Astrocyte (in vitro differentiated cells and primary cell): ENCODE results near the gene LCLAT1. TPM values are rescaled to one million over a fixed set of nuclear protein-coding genes. Genes with fewer than 3 reads are reported as not detected.

Experiments used
- DNase-seq: peaks from one replicate; pipeline ENCODE4 v3.0.0-alpha.2; 2010; ENCODE audit warnings: low read depth
- FAIRE-seq: peaks from 2 replicates; lab custom pipeline; 2011; peaks lifted over from hg19 to GRCh38; lab: Jason Lieb, UNC
- H2AFZ ChIP-seq: 2 replicates; pipeline ENCODE4 v1.6.0; 2012; ENCODE audit warnings: low read depth, low read length, inconsistent platforms
- H3K27ac ChIP-seq: 2 replicates; pipeline ENCODE4 v1.5.1; 2011; ENCODE audit warnings: low read depth, low read length, inconsistent platforms
- H3K27me3 ChIP-seq: 2 replicates; pipeline ENCODE4 v1.6.0; 2011; ENCODE audit warnings: low read length, inconsistent platforms; ENCODE audit not compliant: insufficient read depth
- H3K36me3 ChIP-seq: 2 replicates; pipeline ENCODE4 v1.5.1; 2011; ENCODE audit warnings: low read length, inconsistent platforms; ENCODE audit not compliant: insufficient read depth
- H3K4me1 ChIP-seq: 2 replicates; pipeline ENCODE4 v1.5.1; 2011; ENCODE audit warnings: low read length, inconsistent platforms; ENCODE audit not compliant: insufficient read depth
- H3K4me2 ChIP-seq: 2 replicates; pipeline ENCODE4 v1.6.0; 2012; ENCODE audit warnings: low read length, inconsistent platforms
- H3K4me3 ChIP-seq: 2 replicates; pipeline ENCODE4 v1.5.1; 2011; ENCODE audit warnings: low read depth, mild to moderate bottlenecking, low read length, inconsistent platforms; ENCODE audit not compliant: insufficient read depth
- H3K79me2 ChIP-seq: 2 replicates; pipeline ENCODE4 v1.6.0; 2012; ENCODE audit warnings: mild to moderate bottlenecking, low read length, inconsistent platforms; ENCODE audit not compliant: insufficient read depth
- H3K9ac ChIP-seq: 2 replicates; pipeline ENCODE4 v1.6.0; 2012; ENCODE audit warnings: mild to moderate bottlenecking, low read length, inconsistent platforms
- H3K9me3 ChIP-seq: 2 replicates; pipeline ENCODE4 v1.5.1; 2012; ENCODE audit warnings: low read depth, mild to moderate bottlenecking, low read length, inconsistent platforms; ENCODE audit not compliant: insufficient read depth
- H4K20me1 ChIP-seq: 2 replicates; pipeline ENCODE4 v1.6.0; 2012; ENCODE audit warnings: low read length, inconsistent platforms; ENCODE audit not compliant: insufficient read depth
- H3K27ac Mint-ChIP-seq: one replicate; pipeline ENCODE4 v1.8.0; 2021; ENCODE audit warnings: mild to moderate bottlenecking, mixed read lengths; ENCODE audit not compliant: unreplicated experiment
- H3K27me3 Mint-ChIP-seq: one replicate; pipeline ENCODE4 v1.8.0; 2021; ENCODE audit warnings: low read depth, mixed read lengths; ENCODE audit not compliant: unreplicated experiment
- H3K36me3 Mint-ChIP-seq: one replicate; pipeline ENCODE4 v1.8.0; 2021; ENCODE audit warnings: low read depth, mixed read lengths; ENCODE audit not compliant: unreplicated experiment
- H3K4me1 Mint-ChIP-seq: one replicate; pipeline ENCODE4 v1.8.0; 2021; ENCODE audit warnings: low read depth, mixed read lengths; ENCODE audit not compliant: unreplicated experiment
- H3K4me3 Mint-ChIP-seq: one replicate; pipeline ENCODE4 v1.8.0; 2021; ENCODE audit warnings: mild to moderate bottlenecking, moderate library complexity, mixed read lengths; ENCODE audit not compliant: unreplicated experiment
- H3K9me3 Mint-ChIP-seq: one replicate; pipeline ENCODE4 v1.8.0; 2021; ENCODE audit warnings: mild to moderate bottlenecking, mixed read lengths; ENCODE audit not compliant: unreplicated experiment
- CTCF ChIP-seq: IDR thresholded peaks from 2 replicates; pipeline ENCODE4 v1.5.1; 2011; ENCODE audit warnings: low read depth, mild to moderate bottlenecking, inconsistent platforms, low read length, moderate library complexity; ENCODE audit not compliant: insufficient read depth
- EZH2 ChIP-seq: IDR thresholded peaks from 2 replicates; pipeline ENCODE4 v1.6.1; 2012; ENCODE audit warnings: mild to moderate bottlenecking, low read length, inconsistent platforms; ENCODE audit not compliant: insufficient read depth
- total RNA-seq: library from RNA; stranded (reverse); gene quantifications from 2 replicates; pipeline ENCODE4 v1.2.1, GENCODE V29; 2021

LCLAT1 gene
- total RNA-seq, 1 donor from 2014 or later: 17.5 TPM

GRCh38 chr2:30577151-30577550, 130.1 kb downstream of the LCLAT1 start:
- no peak overlapping the region for H3K27ac Mint-ChIP-seq
- FAIRE-seq: no peak
- H3K27me3 Mint-ChIP-seq: no peaks in the 10 kb centered on the region

GRCh38 chr2:30580391-30580790, 133.3 kb downstream of the LCLAT1 start:
- no peaks in the 10 kb centered on the region for H3K27me3 Mint-ChIP-seq
- H3K9me3 Mint-ChIP-seq: no peaks in the 10 kb centered on the region
- Histone ChIP-seq H2AFZ (no peak overlapping the region), H3K36me3 (no peaks in the 10 kb centered on the region), H3K4me1 (no peaks in the 10 kb centered on the region), H3K9ac (no peak overlapping the region), H3K4me3 (no peak overlapping the region), H3K9me3 (no peaks in the 10 kb centered on the region), H3K4me2 (no peak overlapping the region), H4K20me1 (no peaks in the 10 kb centered on the region), H3K27ac (no peak overlapping the region), H3K79me2 (no peaks in the 10 kb centered on the region), H3K27me3 (no peaks in the 10 kb centered on the region)
- H3K36me3 Mint-ChIP-seq: peaks cover 1% of the 10 kb centered on the region
- no peak for TF ChIP-seq CTCF
- H3K27ac Mint-ChIP-seq: no peak overlapping the region
- H3K4me1 Mint-ChIP-seq: no peaks in the 10 kb centered on the region
- FAIRE-seq (no peak), DNase-seq (no peak)
- no peak overlapping the region for H3K4me3 Mint-ChIP-seq

More at GRCh38 chr2:30577151-30577550, 130.1 kb downstream of the LCLAT1 start:
- TF ChIP-seq CTCF (no peak), EZH2 (no peak)
- no peaks in the 10 kb centered on the region for H3K9me3 Mint-ChIP-seq
- H4K20me1 ChIP-seq: no peaks in the 10 kb centered on the region
- no peaks in the 10 kb centered on the region for H3K9me3 ChIP-seq
- no peaks in the 10 kb centered on the region for H3K36me3 Mint-ChIP-seq
- H3K27me3 ChIP-seq: no peaks in the 10 kb centered on the region
- no peaks in the 10 kb centered on the region for H3K79me2 ChIP-seq
- H3K4me2 ChIP-seq: no peak overlapping the region
- no peaks in the 10 kb centered on the region for H3K4me1 ChIP-seq
- H3K4me3 Mint-ChIP-seq: no peak overlapping the region
- no peak for DNase-seq
- no peak overlapping the region for H2AFZ ChIP-seq
- no peaks in the 10 kb centered on the region for H3K4me1 Mint-ChIP-seq
- no peak overlapping the region for H3K4me3 ChIP-seq
- H3K27ac ChIP-seq: no peak overlapping the region
- H3K36me3 ChIP-seq: no peaks in the 10 kb centered on the region
- H3K9ac ChIP-seq: no peak overlapping the region

GRCh38 chr2:30582521-30582920, 135.5 kb downstream of the LCLAT1 start:
- H3K4me2 ChIP-seq: no peak overlapping the region
- H3K27me3 Mint-ChIP-seq: no peaks in the 10 kb centered on the region
- H3K4me1 ChIP-seq: no peaks in the 10 kb centered on the region
- H3K9ac ChIP-seq: no peak overlapping the region
- no peaks in the 10 kb centered on the region for H4K20me1 ChIP-seq
- H3K27ac Mint-ChIP-seq: no peak overlapping the region
- H3K36me3 ChIP-seq: no peaks in the 10 kb centered on the region
- H3K4me3 ChIP-seq: no peak overlapping the region
- FAIRE-seq: no peak
- H3K27me3 ChIP-seq: no peaks in the 10 kb centered on the region
- no peak for TF ChIP-seq CTCF
- no peak for TF ChIP-seq EZH2
- peaks cover 3% of the 10 kb centered on the region for H3K36me3 Mint-ChIP-seq
- H2AFZ ChIP-seq: no peak overlapping the region
- no peaks in the 10 kb centered on the region for H3K79me2 ChIP-seq
- no peaks in the 10 kb centered on the region for H3K9me3 ChIP-seq
- H3K9me3 Mint-ChIP-seq: no peaks in the 10 kb centered on the region
- H3K27ac ChIP-seq: no peak overlapping the region
- no peaks in the 10 kb centered on the region for H3K4me1 Mint-ChIP-seq
- no peak for DNase-seq
- H3K4me3 Mint-ChIP-seq: no peak overlapping the region
